T-helper 17 cell (primary cell): ENCODE data around the gene RBM20. TPM values are rescaled to one million over a fixed set of nuclear protein-coding genes. Genes with fewer than 3 reads are reported as not detected.
"Not testable (repeated sequence)": the region's sequence is repeated elsewhere in the genome, so short reads cannot be mapped to it uniquely, and the experiment has no call there.

Experiments used
- ATAC-seq: fragments of 150-1000 bp; cut with Tn5 transposase; 2 replicates; pipeline ENCODE4 v1.10.0; 2021; ENCODE audit warnings: mild to moderate bottlenecking, moderate library complexity
- DNase-seq, 3 donors: peaks; one replicate each; pipeline versions ENCODE4 v3.0.0 to v3.0.0-alpha.2; 2020 to 2021
- H3K9me3 ChIP-seq: one replicate; pipeline ENCODE4 v1.7.0; 2013; ENCODE audit warnings: low read length, mild to moderate bottlenecking; ENCODE audit not compliant: control insufficient read depth, poor library complexity, severe bottlenecking
- H3K27ac Mint-ChIP-seq: one replicate; pipeline ENCODE4 v1.8.0; 2022; ENCODE audit warnings: mild to moderate bottlenecking, moderate library complexity, mixed read lengths
- H3K27me3 Mint-ChIP-seq: one replicate; pipeline ENCODE4 v1.8.0; 2022; ENCODE audit warnings: mixed read lengths
- H3K36me3 Mint-ChIP-seq: one replicate; pipeline ENCODE4 v1.8.0; 2022; ENCODE audit warnings: low read depth, mixed read lengths
- H3K4me1 Mint-ChIP-seq: one replicate; pipeline ENCODE4 v1.8.0; 2022; ENCODE audit warnings: mild to moderate bottlenecking, mixed read lengths
- H3K4me3 Mint-ChIP-seq: one replicate; pipeline ENCODE4 v1.8.0; 2022; ENCODE audit warnings: mild to moderate bottlenecking, moderate library complexity, mixed read lengths
- total RNA-seq, 4 donors: library from RNA in 2 of 4; stranded (reverse) in 2 of 4; gene quantifications; one replicate each; pipeline ENCODE4 v1.2.3 and lab custom pipeline; 2022 to 2026

Gene RBM20
- total RNA-seq, 2 donors from 2014 or later: not detected

- no peaks in the 10 kb centered on the region for H3K27me3 Mint-ChIP-seq
- no peak overlapping the region for H3K27ac Mint-ChIP-seq
- H3K36me3 Mint-ChIP-seq: peaks cover 3% of the 10 kb centered on the region
- H3K4me1 Mint-ChIP-seq: peaks cover 13% of the 10 kb centered on the region
- no peak for DNase-seq
- no peaks in the 10 kb centered on the region for H3K9me3 ChIP-seq
- H3K4me3 Mint-ChIP-seq: no peak overlapping the region
- no peak for ATAC-seq
Measured at GRCh38 chr10:110717781-110718589, 73.8 kb downstream of the RBM20 start.

GRCh38 chr10:110721406-110722038, 77.4 kb downstream of the RBM20 start:
- no peaks in the 10 kb centered on the region for H3K9me3 ChIP-seq
- no peaks in the 10 kb centered on the region for H3K27me3 Mint-ChIP-seq
- peaks cover 3% of the 10 kb centered on the region for H3K36me3 Mint-ChIP-seq
- DNase-seq (no peak), ATAC-seq (no peak)
- H3K4me1 Mint-ChIP-seq: peaks cover 42% of the 10 kb centered on the region
- no peak overlapping the region for H3K27ac Mint-ChIP-seq
- no peak overlapping the region for H3K4me3 Mint-ChIP-seq

GRCh38 chr10:110723224-110723891, 79.2 kb downstream of the RBM20 start:
- H3K4me3 Mint-ChIP-seq: peak overlapping the region; percentile 78
- no peaks in the 10 kb centered on the region for H3K27me3 Mint-ChIP-seq
- H3K27ac Mint-ChIP-seq: peak overlapping the region; percentile 51
- no peak for DNase-seq
- H3K9me3 ChIP-seq: no peaks in the 10 kb centered on the region
- H3K36me3 Mint-ChIP-seq: peaks cover 3% of the 10 kb centered on the region
- peak; percentile 61 for ATAC-seq
- peaks cover 42% of the 10 kb centered on the region for H3K4me1 Mint-ChIP-seq

GRCh38 chr10:110724116-110724921, 80.2 kb downstream of the RBM20 start:
- DNase-seq (no peak), ATAC-seq (peak; percentile 70)
- Mint-ChIP-seq H3K27me3 (no peaks in the 10 kb centered on the region), H3K4me1 (peaks cover 40% of the 10 kb centered on the region), H3K27ac (peak overlapping the region; percentile 51), H3K36me3 (peaks cover 3% of the 10 kb centered on the region), H3K4me3 (peak overlapping the region; percentile 78)
- H3K9me3 ChIP-seq: no peaks in the 10 kb centered on the region

- H3K4me1 Mint-ChIP-seq: peaks cover 40% of the 10 kb centered on the region
- no peak for DNase-seq
- no peaks in the 10 kb centered on the region for H3K27me3 Mint-ChIP-seq
- no peak for ATAC-seq
- peak overlapping the region; percentile 78 for H3K4me3 Mint-ChIP-seq
- no peaks in the 10 kb centered on the region for H3K9me3 ChIP-seq
- H3K36me3 Mint-ChIP-seq: peaks cover 3% of the 10 kb centered on the region
- H3K27ac Mint-ChIP-seq: peak overlapping the region; percentile 51
Measured at GRCh38 chr10:110724937-110725336, 80.8 kb downstream of the RBM20 start.

- peaks cover 1% of the 10 kb centered on the region for H3K36me3 Mint-ChIP-seq
- H3K4me3 Mint-ChIP-seq: no peak overlapping the region
- ATAC-seq (no peak), DNase-seq (no peak)
- H3K27me3 Mint-ChIP-seq: no peaks in the 10 kb centered on the region
- H3K9me3 ChIP-seq: no peaks in the 10 kb centered on the region
- peak overlapping the region; percentile 51 for H3K27ac Mint-ChIP-seq
- H3K4me1 Mint-ChIP-seq: peaks cover 35% of the 10 kb centered on the region
Measured at GRCh38 chr10:110725801-110726630, 81.9 kb downstream of the RBM20 start.

GRCh38 chr10:110727785-110728184, 83.6 kb downstream of the RBM20 start:
- ATAC-seq, H3K9me3 ChIP-seq, H3K36me3 Mint-ChIP-seq, H3K27ac Mint-ChIP-seq, DNase-seq, H3K4me3 Mint-ChIP-seq: not testable (repeated sequence)
- Mint-ChIP-seq H3K4me1 (peaks cover 32% of the 10 kb centered on the region), H3K27me3 (peaks cover 16% of the 10 kb centered on the region)

GRCh38 chr10:110730345-110731050, 86.4 kb downstream of the RBM20 start:
- no peak for ATAC-seq
- Mint-ChIP-seq H3K4me3 (no peak overlapping the region), H3K27ac (no peak overlapping the region), H3K27me3 (peaks cover 20% of the 10 kb centered on the region), H3K4me1 (peaks cover 25% of the 10 kb centered on the region), H3K36me3 (no peaks in the 10 kb centered on the region)
- H3K9me3 ChIP-seq: no peaks in the 10 kb centered on the region
- DNase-seq: no peak

GRCh38 chr10:110733218-110733952, 89.2 kb downstream of the RBM20 start:
- H3K27me3 Mint-ChIP-seq: peaks cover 43% of the 10 kb centered on the region
- DNase-seq: no peak
- H3K9me3 ChIP-seq: no peaks in the 10 kb centered on the region
- peak overlapping the region; percentile 37 for H3K27ac Mint-ChIP-seq
- H3K36me3 Mint-ChIP-seq: no peaks in the 10 kb centered on the region
- ATAC-seq: peak; percentile 48
- H3K4me1 Mint-ChIP-seq: peaks cover 21% of the 10 kb centered on the region
- H3K4me3 Mint-ChIP-seq: peak overlapping the region; percentile 87

GRCh38 chr10:110735620-110736027, 91.5 kb downstream of the RBM20 start:
- ATAC-seq (no peak), DNase-seq (no peak)
- H3K9me3 ChIP-seq: no peaks in the 10 kb centered on the region
- Mint-ChIP-seq H3K27me3 (peaks cover 45% of the 10 kb centered on the region), H3K4me3 (no peak overlapping the region), H3K36me3 (no peaks in the 10 kb centered on the region), H3K27ac (no peak overlapping the region), H3K4me1 (peaks cover 35% of the 10 kb centered on the region)

GRCh38 chr10:110737886-110738634, 93.9 kb downstream of the RBM20 start:
- Mint-ChIP-seq H3K4me1 (peaks cover 47% of the 10 kb centered on the region), H3K36me3 (no peaks in the 10 kb centered on the region), H3K4me3 (no peak overlapping the region), H3K27ac (peak overlapping the region; percentile 37), H3K27me3 (peaks cover 26% of the 10 kb centered on the region)
- ATAC-seq (no peak), DNase-seq (no peak)
- H3K9me3 ChIP-seq: no peaks in the 10 kb centered on the region
